Skeletal muscle satellite cell (primary cell): ENCODE results near the gene XCL1.

Source experiments
- H3K27me3 ChIP-seq: 2 replicates; pipeline ENCODE4 v1.7.0; 2013; ENCODE audit warnings: low read length; ENCODE audit not compliant: control insufficient read depth, insufficient read depth
- H3K36me3 ChIP-seq: 2 replicates; pipeline ENCODE4 v1.7.0; 2013; ENCODE audit warnings: mild to moderate bottlenecking, control low read depth, low read length; ENCODE audit not compliant: insufficient read depth
- H3K4me1 ChIP-seq: 2 replicates; pipeline ENCODE4 v1.7.0; 2013; ENCODE audit warnings: low read length; ENCODE audit not compliant: control insufficient read depth, insufficient read depth
- H3K4me2 ChIP-seq: 2 replicates; pipeline ENCODE4 v1.7.0; 2013; ENCODE audit warnings: mild to moderate bottlenecking, low read length
- H3K4me3 ChIP-seq: 2 replicates; pipeline ENCODE4 v1.7.0; 2013; ENCODE audit warnings: low read length
- H3K9ac ChIP-seq: 2 replicates; pipeline ENCODE4 v1.7.0; 2013; ENCODE audit warnings: mild to moderate bottlenecking, low read depth, low read length, moderate library complexity
- H3K9me3 ChIP-seq: replicated peaks from 2 replicates; pipeline ENCODE4 v1.7.0; 2013; ENCODE audit warnings: mild to moderate bottlenecking, control low read depth, low read length

XCL1 gene

DNA sequence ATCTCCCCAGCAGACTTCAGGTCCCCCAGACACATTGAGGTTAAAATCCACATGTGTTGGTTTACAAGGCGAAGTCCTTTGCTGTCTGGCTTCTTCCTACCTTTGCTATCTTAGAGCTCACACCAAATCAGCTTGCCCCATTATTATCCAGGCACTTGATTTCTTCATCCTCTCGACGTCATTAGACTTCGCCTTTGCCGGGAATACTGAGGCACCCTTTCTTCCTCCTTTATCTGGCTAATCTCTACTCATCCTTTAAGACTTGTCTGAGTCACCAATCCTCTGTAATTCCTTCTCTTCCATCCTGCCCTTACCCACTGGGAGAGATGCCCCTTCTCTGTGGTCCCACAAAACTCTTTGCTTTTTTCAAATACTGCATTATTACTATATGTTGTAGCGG, 23.4 kb upstream of the XCL1 start:
- Histone ChIP-seq H3K27me3 (no peaks in the 10 kb centered on the region), H3K36me3 (no peaks in the 10 kb centered on the region), H3K4me2 (no peak overlapping the region), H3K9me3 (no peaks in the 10 kb centered on the region), H3K4me1 (peaks cover 3% of the 10 kb centered on the region), H3K9ac (no peak overlapping the region), H3K4me3 (no peak overlapping the region)

GRCh38 chr1:168553680-168554553, 22.5 kb upstream of the XCL1 start:
- no peaks in the 10 kb centered on the region for H3K9me3 ChIP-seq
- H3K36me3 ChIP-seq: no peaks in the 10 kb centered on the region
- no peak overlapping the region for H3K9ac ChIP-seq
- no peaks in the 10 kb centered on the region for H3K27me3 ChIP-seq
- no peak overlapping the region for H3K4me2 ChIP-seq
- no peak overlapping the region for H3K4me3 ChIP-seq
- H3K4me1 ChIP-seq: peaks cover 3% of the 10 kb centered on the region

DNA sequence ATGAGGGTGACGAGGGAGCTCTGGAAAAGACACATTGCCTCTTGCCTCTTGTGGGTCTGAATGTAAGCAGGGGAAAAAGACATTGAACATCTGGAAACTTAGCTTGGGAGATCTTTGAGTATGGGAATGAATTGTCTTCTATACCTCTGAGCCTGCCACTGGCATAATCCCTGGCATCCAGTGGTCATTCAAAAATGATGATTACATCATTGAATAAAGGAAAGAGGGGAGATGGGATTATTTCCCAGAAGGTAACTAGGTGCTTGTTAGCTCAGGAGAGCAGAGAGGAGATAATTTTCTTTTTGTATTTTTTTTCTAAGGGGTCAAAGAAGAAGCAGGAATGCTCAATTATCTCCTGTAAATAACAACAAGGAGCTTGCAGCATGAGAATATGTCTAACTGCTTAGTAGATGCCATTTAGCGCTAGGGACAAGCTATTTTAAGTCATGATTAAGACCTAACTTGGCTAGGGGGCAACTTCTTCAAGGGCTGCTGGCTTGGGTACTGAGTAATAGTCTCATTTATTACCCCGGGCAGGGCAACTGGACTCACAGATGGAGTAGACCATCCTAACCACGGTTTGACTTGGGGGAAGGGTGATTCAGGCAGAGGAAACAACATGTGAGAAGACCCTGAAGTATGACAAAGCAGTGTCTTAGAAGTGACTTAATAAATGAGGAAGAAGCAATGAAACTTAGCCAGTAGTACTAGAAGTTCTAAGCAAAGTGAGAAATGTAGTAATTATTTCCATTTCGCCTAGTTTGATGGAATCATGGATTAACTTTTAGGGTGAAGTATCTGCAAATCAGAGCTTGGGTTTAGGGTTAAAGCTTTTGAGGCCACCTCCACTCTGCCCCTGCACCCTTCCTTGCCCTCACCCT, 21.6 kb upstream of the XCL1 start:
- Histone ChIP-seq H3K9me3 (no peaks in the 10 kb centered on the region), H3K4me2 (no peak overlapping the region), H3K9ac (no peak overlapping the region), H3K27me3 (no peaks in the 10 kb centered on the region), H3K4me1 (peaks cover 3% of the 10 kb centered on the region), H3K4me3 (no peak overlapping the region), H3K36me3 (no peaks in the 10 kb centered on the region)

DNA sequence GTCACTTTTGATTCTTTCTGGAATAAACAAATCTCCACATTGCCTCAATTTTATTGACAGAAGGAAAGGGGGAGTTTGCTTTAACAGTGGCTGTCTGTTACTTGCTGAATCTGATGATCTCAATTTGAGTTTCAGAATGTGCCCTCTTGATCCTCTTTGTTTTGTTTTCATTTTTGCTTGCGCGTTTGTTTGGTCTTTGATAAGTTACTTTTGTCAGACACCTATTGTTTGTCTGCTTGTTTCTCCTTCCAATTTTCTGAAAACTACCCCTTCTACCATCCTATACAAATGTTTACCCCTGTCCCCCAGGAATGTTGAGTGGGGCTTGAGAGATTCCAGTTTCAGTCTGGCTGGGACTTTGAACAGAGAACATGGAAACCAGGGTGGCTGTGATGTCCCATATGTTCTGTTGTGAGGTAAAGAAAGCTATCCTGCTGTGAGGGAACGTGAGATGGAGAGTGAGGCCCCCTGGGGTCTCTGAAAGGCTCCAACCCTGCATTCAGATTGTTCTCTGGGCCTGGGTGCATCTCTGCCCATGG, 20.8 kb upstream of the XCL1 start:
- H3K9me3 ChIP-seq: no peaks in the 10 kb centered on the region
- H3K36me3 ChIP-seq: no peaks in the 10 kb centered on the region
- no peak overlapping the region for H3K4me3 ChIP-seq
- peaks cover 3% of the 10 kb centered on the region for H3K4me1 ChIP-seq
- H3K9ac ChIP-seq: no peak overlapping the region
- no peaks in the 10 kb centered on the region for H3K27me3 ChIP-seq
- H3K4me2 ChIP-seq: no peak overlapping the region

DNA sequence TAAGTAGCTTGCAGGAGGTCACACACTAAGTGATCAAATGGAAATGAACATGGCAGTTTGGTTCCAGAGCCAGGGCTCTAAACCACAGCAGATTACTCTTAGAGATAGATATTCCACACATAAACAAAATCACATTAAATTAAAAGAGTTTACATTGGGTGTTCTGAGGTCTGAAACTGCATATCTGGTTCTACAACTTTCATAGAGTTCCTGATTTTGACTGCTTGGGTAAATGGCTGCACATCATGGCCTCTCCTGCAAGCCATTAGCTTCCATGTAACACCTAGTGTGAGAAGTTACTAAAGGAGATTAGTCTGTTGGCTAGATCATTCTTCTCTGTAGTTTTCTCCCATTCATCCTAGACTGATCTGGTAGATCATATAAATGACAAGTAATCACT, 19.8 kb upstream of the XCL1 start:
- Histone ChIP-seq H3K9ac (no peak overlapping the region), H3K36me3 (no peaks in the 10 kb centered on the region), H3K9me3 (no peaks in the 10 kb centered on the region), H3K4me2 (no peak overlapping the region), H3K4me1 (peaks cover 3% of the 10 kb centered on the region), H3K27me3 (no peaks in the 10 kb centered on the region), H3K4me3 (no peak overlapping the region)

- Histone ChIP-seq H3K9me3 (no peaks in the 10 kb centered on the region), H3K4me2 (no peak overlapping the region), H3K4me1 (peaks cover 3% of the 10 kb centered on the region), H3K9ac (no peak overlapping the region), H3K4me3 (no peak overlapping the region), H3K27me3 (no peaks in the 10 kb centered on the region), H3K36me3 (no peaks in the 10 kb centered on the region)
Observed at GRCh38 chr1:168560370-168560769, 16.0 kb upstream of the XCL1 start.

DNA sequence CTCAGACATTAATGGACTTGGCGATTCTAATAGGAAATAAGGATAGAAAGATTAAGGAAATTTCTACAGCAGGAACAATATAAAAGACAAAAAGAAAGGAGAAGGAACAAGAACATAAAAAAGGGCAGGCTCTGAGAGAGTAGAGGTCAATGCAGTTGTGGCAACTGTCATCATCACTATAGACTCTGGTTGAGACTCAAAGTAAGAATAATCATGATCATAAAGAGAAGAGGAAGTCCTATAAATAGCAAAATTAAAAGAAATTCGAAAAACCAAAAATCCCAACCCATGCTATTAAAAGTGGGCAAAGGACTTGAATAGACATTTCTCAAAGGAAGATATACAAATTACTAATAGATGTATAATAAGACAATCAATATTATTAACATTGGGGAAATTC, 14.4 kb upstream of the XCL1 start:
- Histone ChIP-seq H3K9me3 (no peaks in the 10 kb centered on the region), H3K27me3 (no peaks in the 10 kb centered on the region), H3K36me3 (no peaks in the 10 kb centered on the region), H3K4me3 (no peak overlapping the region), H3K9ac (no peak overlapping the region), H3K4me2 (no peak overlapping the region), H3K4me1 (peaks cover 3% of the 10 kb centered on the region)

GRCh38 chr1:168565825-168566224, 10.6 kb upstream of the XCL1 start:
- Histone ChIP-seq H3K4me2 (no peak overlapping the region), H3K27me3 (no peaks in the 10 kb centered on the region), H3K4me1 (no peaks in the 10 kb centered on the region), H3K9me3 (no peaks in the 10 kb centered on the region), H3K4me3 (no peak overlapping the region), H3K36me3 (no peaks in the 10 kb centered on the region), H3K9ac (no peak overlapping the region)

GRCh38 chr1:168567007-168567406, 9.4 kb upstream of the XCL1 start:
- no peak overlapping the region for H3K4me3 ChIP-seq
- H3K4me1 ChIP-seq: no peaks in the 10 kb centered on the region
- peaks cover under 1% of the 10 kb centered on the region for H3K27me3 ChIP-seq
- H3K9ac ChIP-seq: no peak overlapping the region
- no peaks in the 10 kb centered on the region for H3K36me3 ChIP-seq
- H3K9me3 ChIP-seq: no peaks in the 10 kb centered on the region
- no peak overlapping the region for H3K4me2 ChIP-seq

GRCh38 chr1:168567568-168567967, 8.8 kb upstream of the XCL1 start:
- no peaks in the 10 kb centered on the region for H3K4me1 ChIP-seq
- no peaks in the 10 kb centered on the region for H3K36me3 ChIP-seq
- no peaks in the 10 kb centered on the region for H3K9me3 ChIP-seq
- H3K4me2 ChIP-seq: no peak overlapping the region
- H3K9ac ChIP-seq: no peak overlapping the region
- H3K4me3 ChIP-seq: no peak overlapping the region
- H3K27me3 ChIP-seq: peaks cover 4% of the 10 kb centered on the region

DNA sequence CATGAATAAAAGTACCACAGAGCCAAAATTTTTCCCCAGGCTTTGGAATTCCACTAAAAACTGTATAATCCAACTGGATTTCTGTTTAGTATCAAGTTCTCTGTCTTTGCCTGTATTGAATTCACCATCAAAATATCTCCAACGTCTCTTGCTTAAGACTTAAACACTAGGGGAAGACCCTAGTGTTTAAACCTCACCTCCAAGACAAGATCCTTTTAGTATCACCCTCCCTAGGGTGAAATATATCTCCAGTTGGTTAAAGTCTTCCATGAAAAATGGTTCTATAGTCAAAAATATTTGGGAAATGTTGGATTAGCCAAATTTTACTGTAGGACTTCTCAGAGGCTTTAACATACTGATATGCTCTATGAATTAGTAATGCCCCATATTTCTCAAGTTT, 8.1 kb upstream of the XCL1 start:
- no peak overlapping the region for H3K4me3 ChIP-seq
- peaks cover 4% of the 10 kb centered on the region for H3K27me3 ChIP-seq
- no peaks in the 10 kb centered on the region for H3K4me1 ChIP-seq
- H3K4me2 ChIP-seq: no peak overlapping the region
- H3K9ac ChIP-seq: no peak overlapping the region
- no peaks in the 10 kb centered on the region for H3K9me3 ChIP-seq
- H3K36me3 ChIP-seq: no peaks in the 10 kb centered on the region
